ENCODE data around the gene METTL9.

- TF ChIP-seq POLR2A (IDR thresholded peaks at IDR 0.05) = no peak
- no peak for TF ChIP-seq CTCF (IDR thresholded peaks at IDR 0.05)
Observed at GRCh38 chr16:21642861-21643260, 43.5 kb downstream of the METTL9 start.
